Liver (tissue), 9 donors: Measurements from ENCODE around the gene ETFRF1. TPM values are rescaled to one million over a fixed set of nuclear protein-coding genes. Genes with fewer than 3 reads are reported as not detected.

Experiments used
- DNase-seq: peaks from one replicate; pipeline ENCODE4 v3.0.0-alpha.2; 2017; ENCODE audit warnings: low spot score
- H3K27ac ChIP-seq, 2 donors: one replicate each; pipeline ENCODE4 v1.7.0; 2013; ENCODE audit warnings: inconsistent platforms in 2 of 2, low read length in 2 of 2, control low read depth in 1 of 2, low read depth in 1 of 2, mild to moderate bottlenecking in 1 of 2
- H3K27me3 ChIP-seq, 4 donors: one replicate each; pipeline versions ENCODE4 v1.6.1 to v1.7.0; 2013; ENCODE audit warnings: low read length in 3 of 4, inconsistent platforms in 1 of 4, mild to moderate bottlenecking in 1 of 4, moderate library complexity in 1 of 4; ENCODE audit not compliant: control insufficient read depth in 4 of 4, insufficient read depth in 4 of 4
- H3K36me3 ChIP-seq, 4 donors: one replicate each; pipeline versions ENCODE4 v1.6.1 to v1.7.0; 2013; ENCODE audit warnings: low read length in 3 of 4, mild to moderate bottlenecking in 3 of 4, low read depth in 1 of 4, moderate library complexity in 1 of 4; ENCODE audit not compliant: control insufficient read depth in 4 of 4, insufficient read depth in 3 of 4
- H3K4me1 ChIP-seq, 4 donors: one replicate each; pipeline versions ENCODE4 v1.6.1 to v1.7.0; 2013; ENCODE audit warnings: low read length in 3 of 4, mild to moderate bottlenecking in 3 of 4, moderate library complexity in 1 of 4; ENCODE audit not compliant: control insufficient read depth in 4 of 4, insufficient read depth in 4 of 4
- H3K4me3 ChIP-seq, 3 donors: one replicate each; pipeline versions ENCODE4 v1.6.1 to v1.7.0; 2013; ENCODE audit warnings: low read length in 3 of 3, control low read depth in 1 of 3, low read depth in 1 of 3, mild to moderate bottlenecking in 1 of 3
- H3K9ac ChIP-seq, 2 donors: one replicate each; pipeline ENCODE4 v1.7.0; 2013; ENCODE audit warnings: low read length in 2 of 2, mild to moderate bottlenecking in 2 of 2, moderate library complexity in 2 of 2, control low read depth in 1 of 2, low read depth in 1 of 2
- H3K9me3 ChIP-seq, 4 donors: one replicate each; pipeline versions ENCODE4 v1.6.1 to v1.7.0; 2013; ENCODE audit warnings: low read length in 3 of 4; ENCODE audit not compliant: control insufficient read depth in 4 of 4
- ATF3 ChIP-seq: IDR thresholded peaks from 2 replicates; pipeline ENCODE4 v1.6.1; 2016; ENCODE audit warnings: antibody characterized with exemption
- CTCF ChIP-seq: fragments of 150-350 bp; IDR thresholded peaks from 2 replicates; pipeline ENCODE4 v1.5.1; 2017; ENCODE audit warnings: improper control_type of control experiment, low read depth, low read length; ENCODE audit not compliant: missing input control
- EGR1 ChIP-seq, 2 donors: IDR thresholded peaks; 2 replicates each; pipeline ENCODE4 v1.6.1; 2016 to 2018; ENCODE audit warnings: antibody characterized with exemption in 2 of 2, low read depth in 2 of 2
- FOXA2 ChIP-seq: IDR thresholded peaks from 2 replicates; pipeline ENCODE4 v1.6.1; 2016; ENCODE audit warnings: antibody characterized with exemption
- GABPA ChIP-seq, 2 donors: IDR thresholded peaks in 1 of 2; conservative IDR thresholded peaks in 1 of 2; 2 replicates each; pipeline ENCODE4 v1.6.1; 2016; ENCODE audit warnings: antibody characterized with exemption in 2 of 2, mild to moderate bottlenecking in 1 of 2, moderate library complexity in 1 of 2
- HNF4A ChIP-seq, 2 donors: conservative IDR thresholded peaks; 2 replicates each; pipeline ENCODE4 v1.6.1; 2016; ENCODE audit warnings: antibody characterized with exemption in 2 of 2, mild to moderate bottlenecking in 2 of 2
- HNF4G ChIP-seq: IDR thresholded peaks from 2 replicates; pipeline ENCODE4 v1.6.1; 2016; ENCODE audit warnings: antibody characterized with exemption
- JUND ChIP-seq, 2 donors: IDR thresholded peaks; 2 replicates each; pipeline ENCODE4 v1.6.1; 2016; ENCODE audit warnings: antibody characterized with exemption in 2 of 2
- NR2F2 ChIP-seq: IDR thresholded peaks from 2 replicates; pipeline ENCODE4 v1.6.1; 2016; ENCODE audit warnings: antibody characterized with exemption
- RAD21 ChIP-seq, 2 donors: IDR thresholded peaks; 2 replicates each; pipeline ENCODE4 v1.6.1; 2016; ENCODE audit warnings: antibody characterized with exemption in 2 of 2, mild to moderate bottlenecking in 2 of 2
- REST ChIP-seq: IDR thresholded peaks from 2 replicates; pipeline ENCODE4 v1.6.1; 2016; ENCODE audit warnings: antibody characterized with exemption, mild to moderate bottlenecking
- RXRA ChIP-seq, 2 donors: IDR thresholded peaks; 2 replicates each; pipeline ENCODE4 v1.6.1; 2017 to 2018; ENCODE audit warnings: antibody characterized with exemption in 2 of 2, mild to moderate bottlenecking in 1 of 2
- SP1 ChIP-seq: IDR thresholded peaks from 2 replicates; pipeline ENCODE4 v1.6.1; 2018; ENCODE audit warnings: antibody characterized with exemption, mild to moderate bottlenecking
- TAF1 ChIP-seq: conservative IDR thresholded peaks from 2 replicates; pipeline ENCODE4 v1.6.1; 2016; ENCODE audit warnings: antibody characterized with exemption, mild to moderate bottlenecking
- YY1 ChIP-seq: IDR thresholded peaks from 2 replicates; pipeline ENCODE4 v1.6.1; 2016; ENCODE audit warnings: antibody characterized with exemption, mild to moderate bottlenecking
- ZBTB33 ChIP-seq: IDR thresholded peaks from 2 replicates; pipeline ENCODE4 v1.6.1; 2016; ENCODE audit warnings: antibody characterized with exemption
- WGBS: extraction: QIAGEN DNeasy Blood & Tissue Kit; methylation state at CpG from one replicate; pipeline ENCODE4 v1.1.7; 2013; 5-methylcytosine and 5-hydroxymethylcytosine counted together
- polyA plus RNA-seq, 2 donors: library from polyadenylated mRNA; stranded (reverse) in 1 of 2; unstranded in 1 of 2; fragments of 200-250 nt in 1 of 2; fragments of >200 nt in 1 of 2; fragmentation: Nextera tagmentation in 1 of 2; extraction: Ambion mirVana in 1 of 2; gene quantifications; one replicate each; pipeline versions ENCODE4 v1.2.1 to v1.2.3, GENCODE V29; 2013 to 2015
- total RNA-seq, 2 donors: library from RNA; depleted of rRNA; stranded (reverse); fragments of >200 nt; gene quantifications; one replicate each; pipeline ENCODE4 v1.2.3, GENCODE V29; 2014
- donor health status: healthy.
- donor health status: healthy.
- donor health status: healthy.
- donor health status: healthy.
- donor health status: healthy.

ETFRF1 gene
- total and polyA plus RNA-seq, 4 donors = 22.8 to 141 (median 45.6) TPM

GRCh38 chr12:25197608-25198007 is 2.6 kb downstream of the ETFRF1 start:
- no peaks in the 10 kb centered on the region for H3K9me3 ChIP-seq
- no peaks in the 10 kb centered on the region for H3K36me3 ChIP-seq
- no peak overlapping the region for H3K27ac ChIP-seq
- H3K4me1 ChIP-seq = peaks cover 0 to 14% (median 11%) of the 10 kb centered on the region in 4 donors
- 81% methylated on average over 2 of the region's 2 CpGs for WGBS
- DNase-seq = no peak
- no peak overlapping the region for H3K4me3 ChIP-seq
- H3K27me3 ChIP-seq = no peaks in the 10 kb centered on the region
- no peak overlapping the region for H3K9ac ChIP-seq
- no peak for TF ChIP-seq TAF1
- TF ChIP-seq YY1 = no peak
- no peak for TF ChIP-seq HNF4A (conservative IDR thresholded peaks at IDR 0.05)
- no peak for TF ChIP-seq HNF4G
- TF ChIP-seq EGR1 (IDR thresholded peaks at IDR 0.05; ENCODE audit: low read depth in 2 of 2) = no peak
- TF ChIP-seq ZBTB33 = no peak
- TF ChIP-seq SP1 = no peak
- no peak for TF ChIP-seq ATF3
- TF ChIP-seq RXRA (IDR thresholded peaks at IDR 0.05) = no peak
- TF ChIP-seq RAD21 (IDR thresholded peaks at IDR 0.05) = no peak
- TF ChIP-seq JUND (IDR thresholded peaks at IDR 0.05) = no peak

- peaks cover 0 to 9% (median 6%) of the 10 kb centered on the region in 4 donors for H3K4me1 ChIP-seq
- H3K9ac ChIP-seq = no peak overlapping the region
- TF ChIP-seq FOXA2 = no peak
- TF ChIP-seq NR2F2 = no peak
- TF ChIP-seq CTCF = no peak
- no peak for TF ChIP-seq GABPA (IDR thresholded peaks at IDR 0.05 in 1 of 2, conservative IDR thresholded peaks at IDR 0.05 in 1 of 2)
- no peak for TF ChIP-seq RAD21 (IDR thresholded peaks at IDR 0.05)
- no peak for TF ChIP-seq EGR1 (IDR thresholded peaks at IDR 0.05; ENCODE audit: low read depth in 2 of 2)
- TF ChIP-seq TAF1 = no peak
- TF ChIP-seq REST = no peak
- no peak for TF ChIP-seq HNF4G
- 78% methylated on average over 1 of the region's 1 CpG for WGBS
- H3K9me3 ChIP-seq = no peaks in the 10 kb centered on the region
- H3K27me3 ChIP-seq = no peaks in the 10 kb centered on the region
- DNase-seq = no peak
- no peak overlapping the region for H3K27ac ChIP-seq
- H3K36me3 ChIP-seq = peaks cover 0 to 8% (median 1%) of the 10 kb centered on the region in 4 donors
- H3K4me3 ChIP-seq = no peak overlapping the region
Measured at GRCh38 chr12:25200703-25201102, 5.7 kb downstream of the ETFRF1 start.
